B cell (primary cell): ENCODE results near the gene SLC39A11. TPM values are rescaled to one million over a fixed set of nuclear protein-coding genes. Genes with fewer than 3 reads are reported as not detected.

Experiments
- ATAC-seq: fragments of 200-7000 bp; cut with Tn5 transposase; one replicate; pipeline ENCODE4 v1.10.0; 2021; ENCODE audit warnings: low read depth, mild to moderate bottlenecking, moderate number of reproducible peaks, moderate library complexity
- CTCF ChIA-PET: fragments of 350-600 bp; sonication (Branson Sonifier 250); formaldehyde crosslinking; loops from one replicate; lab custom pipeline; 2021; ENCODE audit warnings: antibody characterized with exemption, inconsistent platforms; lab: Charles Lee
- POLR2A ChIA-PET: fragments of 350-600 bp; sonication (Branson Sonifier 250); formaldehyde crosslinking; loops from one replicate; lab custom pipeline; 2021; ENCODE audit warnings: antibody characterized with exemption; lab: Charles Lee
- DNase-seq: peaks from one replicate; pipeline ENCODE4 v3.0.0; 2013
- H2AFZ ChIP-seq: 2 replicates; pipeline ENCODE4 v1.6.1; 2012; ENCODE audit warnings: mild to moderate bottlenecking, low read depth, low read length; ENCODE audit not compliant: insufficient read depth, poor library complexity, severe bottlenecking
- H3K27ac ChIP-seq, 2 donors: 1 replicate in 1 of 2; 2 replicates in 1 of 2; pipeline ENCODE4 v1.5.1; 2012 to 2013; ENCODE audit warnings: low read length in 2 of 2, mild to moderate bottlenecking in 2 of 2, moderate library complexity in 1 of 2
- H3K27me3 ChIP-seq, 4 experiments: fragments of 200-600 bp in 1 of 4; sonication (generic) in 1 of 4; replicated peaks in 1 of 4; 1 replicate in 2 of 4; 2 replicates in 2 of 4; pipeline versions ENCODE4 v1.6.1 to v1.7.0; 2013 to 2016; ENCODE audit warnings: low read length in 3 of 4, mild to moderate bottlenecking in 2 of 4, mixed read lengths in 1 of 4, moderate library complexity in 1 of 4; ENCODE audit not compliant: insufficient read depth in 4 of 4, control insufficient read depth in 3 of 4; ENCODE audit errors: control extremely low read depth in 1 of 4
- H3K36me3 ChIP-seq, 2 experiments: replicated peaks in 1 of 2; 1 replicate in 1 of 2; 2 replicates in 1 of 2; pipeline versions ENCODE4 v1.6.1 to v1.7.1; 2013; ENCODE audit warnings: low read length in 1 of 2; ENCODE audit not compliant: insufficient read depth in 2 of 2, control insufficient read depth in 1 of 2; ENCODE audit errors: control extremely low read depth in 1 of 2, extremely low read depth in 1 of 2
- H3K4me1 ChIP-seq, 2 donors: fragments of 200-600 bp in 1 of 2; sonication (generic) in 1 of 2; 1 replicate in 1 of 2; 2 replicates in 1 of 2; pipeline versions ENCODE4 v1.5.1 to v1.6.1; 2013 to 2017; ENCODE audit warnings: low read length in 2 of 2; ENCODE audit not compliant: control insufficient read depth in 2 of 2, insufficient read depth in 2 of 2
- H3K4me2 ChIP-seq: replicated peaks from 2 replicates; pipeline ENCODE3; 2012; ENCODE audit warnings: mild to moderate bottlenecking, low read depth, low read length; ENCODE audit not compliant: poor library complexity, severe bottlenecking
- H3K4me3 ChIP-seq, 5 experiments: fragments of 200-600 bp in 1 of 5; sonication (generic) in 1 of 5; 1 replicate in 3 of 5; 2 replicates in 2 of 5; pipeline versions ENCODE4 v1.5.1 to v1.7.0; 2011 to 2016; ENCODE audit warnings: low read length in 4 of 5, mild to moderate bottlenecking in 4 of 5, low read depth in 2 of 5, control low read depth in 1 of 5, moderate library complexity in 1 of 5; ENCODE audit not compliant: insufficient read depth in 1 of 5; ENCODE audit errors: control extremely low read depth in 1 of 5, extremely low read depth in 1 of 5
- H3K79me2 ChIP-seq: fragments of 200-600 bp; sonication (generic); one replicate; pipeline ENCODE4 v1.6.0; 2016; ENCODE audit warnings: low read length; ENCODE audit not compliant: control insufficient read depth, insufficient read depth
- H3K9ac ChIP-seq: fragments of 200-600 bp; sonication (generic); 2 replicates; pipeline ENCODE4 v1.6.1; 2017; ENCODE audit warnings: mild to moderate bottlenecking, low read length, moderate library complexity
- H3K9me3 ChIP-seq, 3 donors: one replicate each; pipeline versions ENCODE4 v1.6.1 to v1.7.1; 2013; ENCODE audit warnings: low read length in 2 of 3; ENCODE audit not compliant: control insufficient read depth in 2 of 3, insufficient read depth in 1 of 3; ENCODE audit errors: control extremely low read depth in 1 of 3
- H4K20me1 ChIP-seq: 2 replicates; pipeline ENCODE4 v1.6.0; 2012; ENCODE audit warnings: mild to moderate bottlenecking, low read length; ENCODE audit not compliant: insufficient read depth, control insufficient read depth, poor library complexity, severe bottlenecking
- H3K27ac Mint-ChIP-seq: one replicate; pipeline ENCODE4 v1.8.0; 2021; ENCODE audit warnings: mixed read lengths
- H3K27me3 Mint-ChIP-seq: one replicate; pipeline ENCODE4 v1.8.0; 2021; ENCODE audit warnings: mixed read lengths
- H3K4me1 Mint-ChIP-seq: one replicate; pipeline ENCODE4 v1.8.0; 2021; ENCODE audit warnings: mixed read lengths
- H3K4me3 Mint-ChIP-seq: one replicate; pipeline ENCODE4 v1.8.0; 2021; ENCODE audit warnings: mixed read lengths
- H3K9me3 Mint-ChIP-seq: one replicate; pipeline ENCODE4 v1.8.0; 2022; ENCODE audit warnings: mixed read lengths; ENCODE audit not compliant: insufficient read depth
- CTCF ChIP-seq: fragments of 200-600 bp; IDR thresholded peaks from one replicate; pipeline ENCODE4 v1.8.0; 2022; ENCODE audit warnings: antibody characterized with exemption, mild to moderate bottlenecking
- EZH2 ChIP-seq: IDR thresholded peaks from 2 replicates; pipeline ENCODE4 v1.6.1; 2012; ENCODE audit warnings: borderline replicate concordance, low read depth, mild to moderate bottlenecking, moderate library complexity, low read length; ENCODE audit not compliant: insufficient read depth, poor library complexity, severe bottlenecking
- WGBS: methylation state at CpG from one replicate; pipeline ENCODE4 v1.1.5; 2013; ENCODE audit warnings: missing lambda C conversion rate; ENCODE audit not compliant: insufficient coverage; 5-methylcytosine and 5-hydroxymethylcytosine counted together
- intact Hi-C: fragments of 100-400 bp; cut with micrococcal nuclease; formaldehyde crosslinking; loops from one replicate; pipeline ENCODE4 v1.10.0; 2022
- polyA plus RNA-seq: library from polyadenylated mRNA; depleted of rRNA; stranded (reverse); fragments of >200 nt; gene quantifications from 2 replicates; pipeline ENCODE4 v1.2.3, GENCODE V29; 2012
- total RNA-seq, 2 donors: library from RNA; stranded (reverse); fragments of 120-200 nt in 1 of 2; gene quantifications; 1 replicate in 1 of 2; 2 replicates in 1 of 2; pipeline versions ENCODE4 v1.2.3 to v1.2.4, GENCODE V29; 2013 to 2022

SLC39A11 gene
- total and polyA plus RNA-seq, 2 donors (not counting 1 experiment from before 2014, with no cell fraction given), result 6.9 to 39.6 TPM

- Histone ChIP-seq H3K36me3 (peaks cover 0 to 5% of the 10 kb centered on the region in 2 experiments), H3K9me3 (peaks cover 0 to 7% (median 1%) of the 10 kb centered on the region in 3 donors), H3K27me3 (no peaks in the 10 kb centered on the region), H3K4me3 (no peak overlapping the region), H3K4me1 (no peaks in the 10 kb centered on the region), H3K9ac (no peak overlapping the region), H2AFZ (no peak overlapping the region), H3K4me2 (no peak overlapping the region), H3K79me2 (no peaks in the 10 kb centered on the region), H4K20me1 (no peaks in the 10 kb centered on the region), H3K27ac (no peak overlapping the region)
- H3K4me1 Mint-ChIP-seq, result no peaks in the 10 kb centered on the region
- H3K27me3 Mint-ChIP-seq, result no peaks in the 10 kb centered on the region
- intact Hi-C loops, result no loop called here
- H3K27ac Mint-ChIP-seq, result no peak overlapping the region
- 98% methylated on average over 5 of the region's 6 CpGs for WGBS
- TF ChIP-seq CTCF (no peak), EZH2 (no peak)
- no peak overlapping the region for H3K4me3 Mint-ChIP-seq
- ChIA-PET CTCF (no interaction called here), POLR2A (no interaction called here)
- DNase-seq (no peak), ATAC-seq (no peak)
- no peaks in the 10 kb centered on the region for H3K9me3 Mint-ChIP-seq
Observed at GRCh38 chr17:72870367-72870985, 222.0 kb downstream of the SLC39A11 start.

- no peak overlapping the region for H3K9ac ChIP-seq
- H3K79me2 ChIP-seq, result no peaks in the 10 kb centered on the region
- POLR2A ChIA-PET, result no interaction called here
- H3K27me3 Mint-ChIP-seq, result no peaks in the 10 kb centered on the region
- H3K36me3 ChIP-seq, result peaks cover 0 to 5% of the 10 kb centered on the region in 2 experiments
- TF ChIP-seq EZH2, result no peak
- no peak for TF ChIP-seq CTCF
- no peak overlapping the region for H3K4me2 ChIP-seq
- H2AFZ ChIP-seq, result no peak overlapping the region
- H3K4me3 Mint-ChIP-seq, result no peak overlapping the region
- no peak overlapping the region for H3K27ac Mint-ChIP-seq
- no CpG with 5 or more reads among the region's 7 CpGs for WGBS
- H3K9me3 Mint-ChIP-seq, result no peaks in the 10 kb centered on the region
- H3K4me1 Mint-ChIP-seq, result no peaks in the 10 kb centered on the region
- DNase-seq (no peak), ATAC-seq (no peak)
- peaks cover 0 to 6% (median 0%) of the 10 kb centered on the region in 3 donors for H3K9me3 ChIP-seq
- H3K27me3 ChIP-seq, result no peaks in the 10 kb centered on the region
- H3K4me1 ChIP-seq, result no peaks in the 10 kb centered on the region
- H3K27ac ChIP-seq, result no peak overlapping the region
- CTCF ChIA-PET, result no interaction called here
- H4K20me1 ChIP-seq, result no peaks in the 10 kb centered on the region
- intact Hi-C loops, result no loop called here
- no peak overlapping the region for H3K4me3 ChIP-seq
Observed at GRCh38 chr17:72869630-72870029, 222.9 kb downstream of the SLC39A11 start.
